Neural progenitor cell (in vitro differentiated cells): ENCODE data around the gene NTM. TPM values are rescaled to one million over a fixed set of nuclear protein-coding genes. Genes with fewer than 3 reads are reported as not detected.

Source experiments
- DNase-seq: peaks from one replicate; pipeline ENCODE4 v3.0.0-alpha.2; 2016; ENCODE audit warnings: low spot score
- H2AFZ ChIP-seq: fragments of 200-600 bp; sonication (generic); replicated peaks from 2 replicates; pipeline ENCODE4 v1.6.1; 2016; ENCODE audit warnings: antibody characterized with exemption
- H3F3A ChIP-seq: fragments of 200-600 bp; sonication (generic); 2 replicates; pipeline ENCODE4 v1.6.1; 2016; ENCODE audit warnings: antibody characterized with exemption, low read depth
- H3K27ac ChIP-seq: fragments of 200-600 bp; sonication (generic); 2 replicates; pipeline ENCODE4 v1.5.1; 2016; ENCODE audit warnings: mild to moderate bottlenecking
- H3K27me3 ChIP-seq: fragments of 200-600 bp; sonication (generic); 2 replicates; pipeline ENCODE4 v1.6.1; 2016; ENCODE audit warnings: mild to moderate bottlenecking, moderate library complexity
- H3K36me3 ChIP-seq: fragments of 200-600 bp; sonication (generic); 2 replicates; pipeline ENCODE4 v1.5.1; 2016
- H3K4me1 ChIP-seq: fragments of 200-600 bp; sonication (generic); 2 replicates; pipeline ENCODE4 v1.6.1; 2016; ENCODE audit warnings: mixed run types
- H3K4me2 ChIP-seq: fragments of 200-600 bp; sonication (generic); 2 replicates; pipeline ENCODE4 v1.6.1; 2016
- H3K4me3 ChIP-seq: fragments of 200-600 bp; sonication (generic); 2 replicates; pipeline ENCODE4 v1.5.1; 2016
- H3K79me2 ChIP-seq: fragments of 200-600 bp; sonication (generic); 2 replicates; pipeline ENCODE4 v1.6.1; 2016; ENCODE audit warnings: low read depth
- H3K9ac ChIP-seq: fragments of 200-600 bp; sonication (generic); 2 replicates; pipeline ENCODE4 v1.6.1; 2016
- H3K9me3 ChIP-seq: fragments of 200-600 bp; sonication (generic); 2 replicates; pipeline ENCODE4 v1.5.1; 2016; ENCODE audit warnings: low read depth
- H4K20me1 ChIP-seq: fragments of 200-600 bp; sonication (generic); 2 replicates; pipeline ENCODE4 v1.6.1; 2016; ENCODE audit warnings: low read depth
- H3K27ac Mint-ChIP-seq: 3 replicates; pipeline ENCODE4 v1.8.0; 2021; ENCODE audit warnings: mixed read lengths
- H3K27me3 Mint-ChIP-seq: 2 replicates; pipeline ENCODE4 v1.8.0; 2022; ENCODE audit warnings: low read depth, mild to moderate bottlenecking, inconsistent platforms, moderate library complexity, mixed read lengths; ENCODE audit not compliant: insufficient read depth
- H3K36me3 Mint-ChIP-seq: 3 replicates; pipeline ENCODE4 v1.8.0; 2021; ENCODE audit warnings: mixed read lengths
- H3K4me1 Mint-ChIP-seq: 3 replicates; pipeline ENCODE4 v1.8.0; 2021; ENCODE audit warnings: mixed read lengths
- H3K4me3 Mint-ChIP-seq: 3 replicates; pipeline ENCODE4 v1.8.0; 2021; ENCODE audit warnings: mild to moderate bottlenecking, moderate library complexity, mixed read lengths
- H3K9me3 Mint-ChIP-seq: 3 replicates; pipeline ENCODE4 v1.8.0; 2020; ENCODE audit warnings: mixed read lengths
- CTCF ChIP-seq: fragments of 200-600 bp; sonication (generic); IDR thresholded peaks from 2 replicates; pipeline ENCODE4 v1.5.1; 2017; ENCODE audit warnings: antibody characterized with exemption, mild to moderate bottlenecking
- EZH2 ChIP-seq: fragments of 200-600 bp; sonication (generic); IDR thresholded peaks from 2 replicates; pipeline ENCODE4 v1.6.1; 2017; ENCODE audit warnings: antibody characterized with exemption, mild to moderate bottlenecking, moderate library complexity
- EZH2phosphoT487 ChIP-seq: fragments of 200-600 bp; sonication (generic); IDR thresholded peaks from 2 replicates; pipeline ENCODE4 v1.6.1; 2017; ENCODE audit warnings: antibody characterized with exemption
- total RNA-seq: library from RNA; depleted of rRNA; stranded (reverse); fragments of >200 nt; gene quantifications from 2 replicates; pipeline ENCODE4 v1.2.3, GENCODE V29; 2015; ENCODE audit warnings: low replicate concordance

The NTM gene
- total RNA-seq, 1 donor from 2014 or later, result 4.3 TPM

DNA sequence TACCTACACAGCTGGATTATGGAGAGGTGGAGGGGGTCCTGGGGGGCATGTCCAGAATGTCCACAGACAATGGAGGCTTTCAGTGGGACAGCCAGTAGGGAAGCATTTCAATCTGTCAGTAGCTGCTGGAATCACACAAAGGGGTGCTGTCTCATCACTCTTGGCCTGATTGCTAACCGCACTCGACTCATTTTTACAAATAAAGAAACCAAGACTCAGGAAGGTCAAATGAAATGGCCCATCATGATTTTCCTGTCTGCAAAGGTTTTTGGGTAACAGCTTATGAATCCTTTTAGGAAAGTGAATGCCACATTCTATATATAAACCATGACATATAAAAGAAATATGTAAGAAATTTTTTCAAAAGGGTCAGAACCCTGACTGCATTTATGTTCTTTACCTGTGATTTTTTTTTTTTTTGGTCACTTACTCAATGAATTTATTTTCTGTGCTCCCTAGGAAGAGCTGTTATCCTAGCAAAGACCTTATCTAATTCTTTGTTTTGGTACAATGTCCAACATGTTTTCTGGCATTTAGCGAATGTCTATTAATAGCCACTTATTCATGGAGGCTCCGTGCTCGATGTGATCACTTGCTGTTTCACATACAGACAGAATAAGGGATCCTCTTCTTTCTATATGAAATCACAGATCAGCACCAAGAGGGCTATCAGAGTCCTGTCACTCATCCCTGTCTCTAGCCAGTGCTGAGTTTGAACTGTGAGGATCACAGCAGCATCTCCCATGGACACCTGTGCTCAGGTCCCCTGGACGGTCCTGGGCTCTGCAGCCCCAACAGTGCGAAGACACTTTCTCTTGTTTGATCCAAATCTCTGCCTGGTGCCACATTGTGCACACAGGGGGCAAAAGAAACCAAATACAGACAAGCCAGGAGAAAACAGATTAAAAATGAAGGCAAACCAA lies 979.7 kb downstream of the NTM start:
- Histone ChIP-seq H4K20me1 (no peaks in the 10 kb centered on the region), H3K27me3 (no peaks in the 10 kb centered on the region), H3K79me2 (no peaks in the 10 kb centered on the region), H3F3A (no peaks in the 10 kb centered on the region), H3K9me3 (no peaks in the 10 kb centered on the region), H3K36me3 (no peaks in the 10 kb centered on the region), H3K4me3 (no peak overlapping the region), H3K27ac (no peak overlapping the region), H2AFZ (no peak overlapping the region), H3K4me1 (peaks cover 9% of the 10 kb centered on the region), H3K4me2 (no peak overlapping the region), H3K9ac (no peak overlapping the region)
- Mint-ChIP-seq H3K27me3 (peaks cover 6% of the 10 kb centered on the region), H3K36me3 (no peaks in the 10 kb centered on the region), H3K4me3 (no peak overlapping the region), H3K4me1 (peaks cover 14% of the 10 kb centered on the region), H3K27ac (no peak overlapping the region), H3K9me3 (no peaks in the 10 kb centered on the region)
- no peak for DNase-seq
- no peak for TF ChIP-seq EZH2

GRCh38 chr11:132351050-132351449 lies 980.6 kb downstream of the NTM start:
- Histone ChIP-seq H3K27me3 (no peaks in the 10 kb centered on the region), H3K4me3 (no peak overlapping the region), H3K9me3 (no peaks in the 10 kb centered on the region), H3K79me2 (no peaks in the 10 kb centered on the region), H3K9ac (no peak overlapping the region), H3K4me1 (peaks cover 9% of the 10 kb centered on the region), H3K4me2 (no peak overlapping the region), H3K36me3 (no peaks in the 10 kb centered on the region), H3F3A (no peaks in the 10 kb centered on the region), H3K27ac (no peak overlapping the region), H2AFZ (no peak overlapping the region), H4K20me1 (no peaks in the 10 kb centered on the region)
- TF ChIP-seq EZH2 (no peak), CTCF (no peak), EZH2phosphoT487 (no peak)
- peaks cover 6% of the 10 kb centered on the region for H3K27me3 Mint-ChIP-seq
- DNase-seq, result no peak
- no peaks in the 10 kb centered on the region for H3K9me3 Mint-ChIP-seq
- peaks cover 14% of the 10 kb centered on the region for H3K4me1 Mint-ChIP-seq
- no peak overlapping the region for H3K27ac Mint-ChIP-seq
- no peak overlapping the region for H3K4me3 Mint-ChIP-seq
- H3K36me3 Mint-ChIP-seq, result no peaks in the 10 kb centered on the region

DNA sequence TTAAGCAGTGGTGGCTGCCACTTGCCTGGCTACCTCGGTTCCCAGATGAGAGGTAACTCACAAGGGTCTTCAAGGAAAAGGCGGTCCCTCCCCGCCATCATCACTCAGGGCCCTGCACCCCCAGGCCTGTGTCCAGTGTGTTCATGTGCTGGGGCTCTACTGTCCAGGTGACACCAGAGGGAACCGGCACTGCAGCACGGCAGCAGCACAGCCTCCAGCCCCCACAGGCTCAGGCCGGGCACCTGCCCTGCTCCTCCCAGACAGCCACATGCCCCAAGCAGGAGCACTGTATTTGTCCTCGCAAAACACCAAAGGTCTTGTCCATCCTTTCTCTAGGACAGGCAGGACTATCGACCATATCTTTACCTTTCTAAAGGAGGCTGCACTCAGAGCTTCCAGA lies 982.1 kb downstream of the NTM start:
- no peak overlapping the region for H3K9ac ChIP-seq
- H2AFZ ChIP-seq, result no peak overlapping the region
- H3K27me3 ChIP-seq, result no peaks in the 10 kb centered on the region
- TF ChIP-seq EZH2, result no peak
- no peak for TF ChIP-seq EZH2phosphoT487
- TF ChIP-seq CTCF, result no peak
- no peak for DNase-seq
- H4K20me1 ChIP-seq, result no peaks in the 10 kb centered on the region
- H3K9me3 ChIP-seq, result no peaks in the 10 kb centered on the region
- no peak overlapping the region for H3K27ac Mint-ChIP-seq
- no peaks in the 10 kb centered on the region for H3K36me3 Mint-ChIP-seq
- peaks cover 3% of the 10 kb centered on the region for H3K4me1 ChIP-seq
- H3K27ac ChIP-seq, result no peak overlapping the region
- no peaks in the 10 kb centered on the region for H3K36me3 ChIP-seq
- H3K27me3 Mint-ChIP-seq, result peaks cover 6% of the 10 kb centered on the region
- H3K4me2 ChIP-seq, result no peak overlapping the region
- no peaks in the 10 kb centered on the region for H3K79me2 ChIP-seq
- H3K4me3 ChIP-seq, result no peak overlapping the region
- H3K4me1 Mint-ChIP-seq, result peaks cover 5% of the 10 kb centered on the region
- no peak overlapping the region for H3K4me3 Mint-ChIP-seq
- H3F3A ChIP-seq, result no peaks in the 10 kb centered on the region
- no peaks in the 10 kb centered on the region for H3K9me3 Mint-ChIP-seq

DNA sequence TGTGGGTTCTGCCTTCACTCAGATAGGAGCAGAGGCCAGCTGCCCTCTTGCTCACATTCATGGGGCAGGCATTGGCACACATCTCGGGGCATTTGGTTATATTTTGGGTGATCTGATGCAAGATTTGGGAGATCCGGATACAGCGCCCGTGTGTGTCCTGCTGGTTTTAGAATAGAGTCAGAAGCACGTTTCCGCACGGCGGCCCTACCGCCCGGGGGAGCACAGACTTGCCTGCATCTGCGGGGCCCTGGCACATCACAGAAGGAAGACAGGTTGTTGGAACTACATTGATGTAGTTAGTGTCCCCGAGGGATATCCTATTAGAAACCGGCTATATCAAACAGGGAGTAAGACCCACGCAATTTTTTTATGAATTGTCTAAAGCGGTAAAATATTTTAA lies 982.8 kb downstream of the NTM start:
- no peaks in the 10 kb centered on the region for H3K4me1 ChIP-seq
- H3K9ac ChIP-seq, result no peak overlapping the region
- H3K36me3 ChIP-seq, result no peaks in the 10 kb centered on the region
- Mint-ChIP-seq H3K9me3 (no peaks in the 10 kb centered on the region), H3K36me3 (no peaks in the 10 kb centered on the region), H3K27me3 (peaks cover 7% of the 10 kb centered on the region), H3K4me1 (peaks cover 3% of the 10 kb centered on the region), H3K27ac (no peak overlapping the region), H3K4me3 (no peak overlapping the region)
- H3K27me3 ChIP-seq, result no peaks in the 10 kb centered on the region
- H3K4me3 ChIP-seq, result no peak overlapping the region
- no peak overlapping the region for H2AFZ ChIP-seq
- TF ChIP-seq CTCF, result no peak
- TF ChIP-seq EZH2, result no peak
- no peak for TF ChIP-seq EZH2phosphoT487
- no peak for DNase-seq
- no peaks in the 10 kb centered on the region for H4K20me1 ChIP-seq
- H3K79me2 ChIP-seq, result no peaks in the 10 kb centered on the region
- H3K9me3 ChIP-seq, result no peaks in the 10 kb centered on the region
- no peak overlapping the region for H3K4me2 ChIP-seq
- H3F3A ChIP-seq, result no peaks in the 10 kb centered on the region
- H3K27ac ChIP-seq, result no peak overlapping the region
